ENCODE measurements around the gene INVS. TPM values are rescaled to one million over a fixed set of nuclear protein-coding genes. Genes with fewer than 3 reads are reported as not detected.

Gene INVS
- total RNA-seq, 1 donor from 2014 or later, result 24.0 TPM

- H3K36me3 Mint-ChIP-seq, result no peaks in the 10 kb centered on the region
- H3K4me1 Mint-ChIP-seq (ENCODE audit: unreplicated experiment), result no peaks in the 10 kb centered on the region
- no peaks in the 10 kb centered on the region for H3K9me3 Mint-ChIP-seq
- no peak for TF ChIP-seq CTCF (conservative IDR thresholded peaks at IDR 0.05)
- DNase-seq (ENCODE audit: extremely low spot score, unreplicated experiment), result no peak
- peak overlapping the region; percentile 20 for H3K27ac Mint-ChIP-seq
- H3K4me3 Mint-ChIP-seq, result no peak overlapping the region
- H3K27me3 Mint-ChIP-seq, result no peaks in the 10 kb centered on the region
Measured at GRCh38 chr9:100082782-100083181, 16.3 kb upstream of the INVS start.

- Mint-ChIP-seq H3K9me3 (no peaks in the 10 kb centered on the region), H3K36me3 (no peaks in the 10 kb centered on the region), H3K27me3 (no peaks in the 10 kb centered on the region), H3K27ac (no peak overlapping the region), H3K4me1 (ENCODE audit: unreplicated experiment) (peaks cover 5% of the 10 kb centered on the region), H3K4me3 (no peak overlapping the region)
- no peak for TF ChIP-seq CTCF (conservative IDR thresholded peaks at IDR 0.05)
- no peak for DNase-seq (ENCODE audit: extremely low spot score, unreplicated experiment)
Measured at GRCh38 chr9:100083448-100084127, 15.5 kb upstream of the INVS start.

DNA sequence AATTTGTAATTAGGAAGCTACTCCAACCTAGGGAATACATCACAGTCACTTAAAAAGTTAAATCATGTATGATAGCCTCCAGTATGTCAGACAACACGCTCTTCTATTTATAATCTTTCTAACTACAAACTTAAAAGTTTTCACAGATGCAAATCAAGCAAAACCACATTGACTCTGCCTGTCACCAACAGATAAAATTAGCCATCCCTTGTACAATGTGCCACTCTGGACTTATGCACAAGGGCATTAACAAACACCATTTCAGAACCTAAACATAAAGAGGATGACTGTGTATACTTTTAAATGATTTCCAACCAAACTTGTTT lies 15.0 kb upstream of the INVS start:
- Mint-ChIP-seq H3K36me3 (no peaks in the 10 kb centered on the region), H3K4me3 (no peak overlapping the region)

DNA sequence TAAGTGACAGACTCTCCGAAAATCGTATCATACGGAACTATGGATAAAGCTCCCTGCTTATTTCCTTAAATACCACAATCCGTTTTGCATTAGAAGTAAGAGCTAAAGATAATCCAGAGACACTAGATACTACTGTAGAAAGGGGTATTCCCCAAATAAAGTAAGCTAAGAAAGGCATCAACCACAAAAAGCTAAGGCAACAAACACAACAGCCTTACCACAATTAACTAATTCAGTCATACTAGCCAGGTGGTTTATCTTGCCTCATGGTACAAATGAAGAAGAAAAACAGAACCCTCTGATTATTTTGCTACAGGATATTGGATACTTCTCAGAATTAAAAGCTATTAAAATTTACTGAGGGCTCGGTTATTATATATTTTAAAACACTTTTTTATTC lies 14.3 kb upstream of the INVS start:
- Mint-ChIP-seq H3K4me1 (ENCODE audit: unreplicated experiment) (peaks cover 5% of the 10 kb centered on the region), H3K9me3 (no peaks in the 10 kb centered on the region), H3K27me3 (no peaks in the 10 kb centered on the region), H3K4me3 (no peak overlapping the region), H3K27ac (no peak overlapping the region), H3K36me3 (no peaks in the 10 kb centered on the region)
- TF ChIP-seq CTCF (conservative IDR thresholded peaks at IDR 0.05), result no peak
- DNase-seq (ENCODE audit: extremely low spot score, unreplicated experiment), result no peak

More for the DNA sequence above, 15.0 kb upstream of the INVS start:
- TF ChIP-seq CTCF (conservative IDR thresholded peaks at IDR 0.05), result no peak
- no peak for DNase-seq (ENCODE audit: extremely low spot score, unreplicated experiment)
- Mint-ChIP-seq H3K9me3 (no peaks in the 10 kb centered on the region), H3K27me3 (no peaks in the 10 kb centered on the region), H3K4me1 (ENCODE audit: unreplicated experiment) (peaks cover 5% of the 10 kb centered on the region), H3K27ac (no peak overlapping the region)

DNA sequence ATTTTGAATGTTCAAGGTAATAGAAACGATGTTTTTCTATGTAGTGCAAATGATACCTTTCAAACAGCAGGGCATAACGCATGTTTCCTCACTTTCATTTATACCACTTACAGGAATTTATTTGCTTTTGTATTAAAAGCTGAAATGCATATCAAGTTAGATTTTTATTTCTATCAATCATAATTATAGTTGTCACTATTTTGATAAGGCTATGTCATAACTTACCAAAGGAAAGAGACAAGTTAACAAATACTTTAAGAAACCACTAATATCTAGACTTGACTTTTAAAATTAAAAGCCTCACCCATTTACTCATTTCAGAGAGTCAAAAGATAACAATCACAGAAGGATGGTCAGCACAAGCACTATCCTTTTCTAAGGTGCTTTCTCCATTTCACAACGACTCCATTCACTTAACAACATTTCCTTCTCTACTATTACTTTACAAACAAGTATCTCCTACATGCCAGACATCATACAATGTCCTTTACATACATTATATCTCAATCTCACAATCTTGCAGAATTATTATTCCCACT lies 12.9 kb upstream of the INVS start:
- peaks cover 5% of the 10 kb centered on the region for H3K4me1 Mint-ChIP-seq (ENCODE audit: unreplicated experiment)
- no peaks in the 10 kb centered on the region for H3K36me3 Mint-ChIP-seq
- no peaks in the 10 kb centered on the region for H3K9me3 Mint-ChIP-seq
- no peak overlapping the region for H3K4me3 Mint-ChIP-seq
- TF ChIP-seq CTCF (conservative IDR thresholded peaks at IDR 0.05), result no peak
- no peak overlapping the region for H3K27ac Mint-ChIP-seq
- H3K27me3 Mint-ChIP-seq, result no peaks in the 10 kb centered on the region
- no peak for DNase-seq (ENCODE audit: extremely low spot score, unreplicated experiment)

Measured in type B pancreatic cell (in vitro differentiated cells).